Urinary bladder (tissue), 4 donors: Measurements from ENCODE around the gene ADAM12. TPM values are rescaled to one million over a fixed set of nuclear protein-coding genes. Genes with fewer than 3 reads are reported as not detected.
A peak's percentile ranks its signal among the peaks of the same experiment; 100 is the strongest.

ENCODE experiments used
- DNase-seq: peaks from one replicate; pipeline ENCODE4 v3.0.0-alpha.2; 2015; ENCODE audit errors: extremely low spot score
- H3K27ac ChIP-seq: one replicate; pipeline ENCODE4 v1.5.1; 2013; ENCODE audit warnings: low read depth, mild to moderate bottlenecking, moderate library complexity
- H3K36me3 ChIP-seq: one replicate; pipeline ENCODE4 v1.6.1; 2013; ENCODE audit warnings: mild to moderate bottlenecking, moderate library complexity; ENCODE audit not compliant: insufficient read depth
- H3K4me1 ChIP-seq: one replicate; pipeline ENCODE4 v1.6.1; 2013; ENCODE audit warnings: mild to moderate bottlenecking, moderate library complexity; ENCODE audit not compliant: insufficient read depth
- H3K4me3 ChIP-seq: one replicate; pipeline ENCODE4 v1.5.1; 2013; ENCODE audit warnings: low read depth, low read length
- WGBS: extraction: QIAGEN DNeasy Blood & Tissue Kit; methylation state at CpG from one replicate; pipeline ENCODE4 v1.1.7; 2013; 5-methylcytosine and 5-hydroxymethylcytosine counted together
- polyA plus RNA-seq: library from polyadenylated mRNA; stranded (reverse); fragments of 200-250 nt; gene quantifications from one replicate; pipeline ENCODE4 v1.2.3, GENCODE V29; 2013
- total RNA-seq: library from RNA; depleted of rRNA; stranded (reverse); fragments of >200 nt; gene quantifications from one replicate; pipeline ENCODE4 v1.2.3, GENCODE V29; 2014
- donor health status: healthy with polysubstance abuse.
- donor health status: healthy.

Gene ADAM12
- total and polyA plus RNA-seq, 2 donors: 2.1 to 95.0 TPM

- H3K4me1 ChIP-seq: no peaks in the 10 kb centered on the region
- 91% methylated on average over 8 of the region's 8 CpGs for WGBS
- no peaks in the 10 kb centered on the region for H3K36me3 ChIP-seq
- DNase-seq: no peak
- H3K27ac ChIP-seq: no peak overlapping the region
- no peak overlapping the region for H3K4me3 ChIP-seq
Observed at GRCh38 chr10:126201603-126202002, 186.7 kb downstream of the ADAM12 start.

- DNase-seq: no peak
- no peak overlapping the region for H3K27ac ChIP-seq
- 66% methylated on average over 13 of the region's 13 CpGs for WGBS
- no peaks in the 10 kb centered on the region for H3K4me1 ChIP-seq
- H3K4me3 ChIP-seq: no peak overlapping the region
- H3K36me3 ChIP-seq: no peaks in the 10 kb centered on the region
Observed at GRCh38 chr10:126199221-126199998, 188.9 kb downstream of the ADAM12 start.

GRCh38 chr10:126198681-126199080, 189.6 kb downstream of the ADAM12 start:
- H3K4me1 ChIP-seq: no peaks in the 10 kb centered on the region
- DNase-seq: no peak
- no peaks in the 10 kb centered on the region for H3K36me3 ChIP-seq
- H3K4me3 ChIP-seq: no peak overlapping the region
- no peak overlapping the region for H3K27ac ChIP-seq

GRCh38 chr10:126197036-126197543, 191.2 kb downstream of the ADAM12 start:
- no peak for DNase-seq
- H3K4me3 ChIP-seq: no peak overlapping the region
- WGBS: 94% methylated on average over 9 of the region's 9 CpGs
- H3K4me1 ChIP-seq: no peaks in the 10 kb centered on the region
- no peak overlapping the region for H3K27ac ChIP-seq
- no peaks in the 10 kb centered on the region for H3K36me3 ChIP-seq

- Histone ChIP-seq H3K36me3 (no peaks in the 10 kb centered on the region), H3K27ac (no peak overlapping the region), H3K4me1 (no peaks in the 10 kb centered on the region), H3K4me3 (no peak overlapping the region)
- DNase-seq: no peak
- 92% methylated on average over 3 of the region's 3 CpGs for WGBS
Observed at GRCh38 chr10:126196281-126196680, 192.0 kb downstream of the ADAM12 start.

GRCh38 chr10:126191192-126191591, 197.1 kb downstream of the ADAM12 start:
- no peaks in the 10 kb centered on the region for H3K36me3 ChIP-seq
- no peak for DNase-seq
- WGBS: 59% methylated on average over 4 of the region's 4 CpGs
- H3K4me3 ChIP-seq: no peak overlapping the region
- no peaks in the 10 kb centered on the region for H3K4me1 ChIP-seq
- H3K27ac ChIP-seq: no peak overlapping the region

GRCh38 chr10:126188679-126189200, 199.5 kb downstream of the ADAM12 start:
- Histone ChIP-seq H3K36me3 (no peaks in the 10 kb centered on the region), H3K4me1 (no peaks in the 10 kb centered on the region), H3K4me3 (no peak overlapping the region), H3K27ac (no peak overlapping the region)
- DNase-seq: no peak
- WGBS: 93% methylated on average over 3 of the region's 3 CpGs

- no peaks in the 10 kb centered on the region for H3K36me3 ChIP-seq
- no peak overlapping the region for H3K27ac ChIP-seq
- 93% methylated on average over 5 of the region's 5 CpGs for WGBS
- H3K4me1 ChIP-seq: no peaks in the 10 kb centered on the region
- no peak overlapping the region for H3K4me3 ChIP-seq
- DNase-seq: no peak
Observed at GRCh38 chr10:126187399-126187798, 200.9 kb downstream of the ADAM12 start.

- Histone ChIP-seq H3K4me3 (no peak overlapping the region), H3K36me3 (no peaks in the 10 kb centered on the region), H3K27ac (no peak overlapping the region), H3K4me1 (no peaks in the 10 kb centered on the region)
- DNase-seq: no peak
- 88% methylated on average over 5 of the region's 5 CpGs for WGBS
Observed at GRCh38 chr10:126186766-126187165, 201.5 kb downstream of the ADAM12 start.

GRCh38 chr10:126185676-126186447, 202.4 kb downstream of the ADAM12 start:
- DNase-seq: no peak
- WGBS: 87% methylated on average over 10 of the region's 10 CpGs
- H3K27ac ChIP-seq: no peak overlapping the region
- no peak overlapping the region for H3K4me3 ChIP-seq
- H3K36me3 ChIP-seq: no peaks in the 10 kb centered on the region
- H3K4me1 ChIP-seq: no peaks in the 10 kb centered on the region

GRCh38 chr10:126181626-126182025, 206.7 kb downstream of the ADAM12 start:
- 58% methylated on average over 6 of the region's 6 CpGs for WGBS
- H3K36me3 ChIP-seq: no peaks in the 10 kb centered on the region
- no peak overlapping the region for H3K27ac ChIP-seq
- H3K4me3 ChIP-seq: no peak overlapping the region
- H3K4me1 ChIP-seq: no peaks in the 10 kb centered on the region
- peak; percentile 3 for DNase-seq

GRCh38 chr10:126179637-126180036, 208.6 kb downstream of the ADAM12 start:
- DNase-seq: no peak
- H3K36me3 ChIP-seq: no peaks in the 10 kb centered on the region
- no peak overlapping the region for H3K27ac ChIP-seq
- no peaks in the 10 kb centered on the region for H3K4me1 ChIP-seq
- WGBS: 89% methylated on average over 7 of the region's 7 CpGs
- no peak overlapping the region for H3K4me3 ChIP-seq

GRCh38 chr10:126177417-126178030, 210.8 kb downstream of the ADAM12 start:
- H3K27ac ChIP-seq: no peak overlapping the region
- no peak overlapping the region for H3K4me3 ChIP-seq
- no peak for DNase-seq
- no peaks in the 10 kb centered on the region for H3K4me1 ChIP-seq
- H3K36me3 ChIP-seq: no peaks in the 10 kb centered on the region
- 66% methylated on average over 7 of the region's 7 CpGs for WGBS
